ENCODE data around the gene AADACL3.
"Not testable (repeated sequence)": the region's sequence is repeated elsewhere in the genome, so short reads cannot be mapped to it uniquely, and the experiment has no call there.

Gene AADACL3

DNA sequence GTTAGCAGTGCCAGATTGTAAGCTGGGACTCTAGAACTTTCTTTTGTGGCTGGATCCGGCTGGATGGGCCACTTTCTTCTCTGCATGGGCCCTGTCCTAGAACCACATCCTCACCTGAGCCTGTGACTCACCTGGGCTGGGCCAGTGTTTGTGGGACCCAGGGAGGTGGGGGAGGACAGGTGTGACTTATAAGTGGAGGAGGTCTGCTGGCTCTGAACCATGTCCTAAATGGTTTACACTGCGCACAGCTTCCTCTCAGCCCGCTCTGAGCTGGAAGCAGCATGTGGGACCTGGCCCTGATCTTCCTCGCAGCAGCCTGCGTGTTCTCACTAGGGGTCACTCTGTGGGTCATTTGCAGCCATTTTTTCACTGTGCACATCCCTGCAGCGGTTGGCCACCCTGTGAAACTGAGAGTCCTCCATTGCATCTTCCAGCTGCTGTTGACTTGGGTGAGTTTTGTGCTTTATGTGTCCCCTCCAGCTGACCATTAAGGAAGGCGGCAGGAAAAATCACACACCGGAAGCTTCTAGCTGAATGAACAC is at the start of gene AADACL3:
Gene AADACL3, plus strand, starts transcription at position 215 of the 542 bp plus-strand sequence. Its CDS starts 67 bp downstream, at position 282.
- no peak for DNase-seq

DNA sequence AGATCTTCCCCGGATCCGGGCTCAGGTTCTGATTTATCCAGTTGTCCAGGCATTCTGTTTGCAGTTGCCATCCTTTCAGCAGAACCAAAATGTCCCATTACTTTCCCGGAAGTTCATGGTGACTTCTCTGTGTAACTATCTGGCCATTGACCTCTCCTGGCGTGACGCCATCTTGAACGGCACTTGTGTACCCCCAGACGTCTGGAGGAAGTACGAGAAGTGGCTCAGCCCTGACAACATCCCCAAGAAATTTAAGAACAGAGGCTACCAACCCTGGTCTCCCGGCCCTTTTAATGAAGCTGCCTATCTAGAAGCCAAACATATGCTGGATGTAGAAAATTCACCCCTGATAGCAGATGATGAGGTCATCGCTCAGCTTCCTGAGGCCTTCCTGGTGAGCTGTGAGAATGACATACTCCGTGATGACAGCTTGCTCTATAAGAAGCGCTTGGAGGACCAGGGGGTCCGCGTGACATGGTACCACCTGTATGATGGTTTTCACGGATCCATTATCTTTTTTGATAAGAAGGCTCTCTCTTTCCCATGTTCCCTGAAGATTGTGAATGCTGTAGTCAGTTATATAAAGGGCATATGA is 49.7 kb upstream of the AADACL3 start:
- DNase-seq: no peak

GRCh38 chr1:12669529-12670068 is 46.3 kb upstream of the AADACL3 start:
- no peak for DNase-seq

GRCh38 chr1:12674358-12674757 is 41.6 kb upstream of the AADACL3 start:
- DNase-seq: no peak

DNA sequence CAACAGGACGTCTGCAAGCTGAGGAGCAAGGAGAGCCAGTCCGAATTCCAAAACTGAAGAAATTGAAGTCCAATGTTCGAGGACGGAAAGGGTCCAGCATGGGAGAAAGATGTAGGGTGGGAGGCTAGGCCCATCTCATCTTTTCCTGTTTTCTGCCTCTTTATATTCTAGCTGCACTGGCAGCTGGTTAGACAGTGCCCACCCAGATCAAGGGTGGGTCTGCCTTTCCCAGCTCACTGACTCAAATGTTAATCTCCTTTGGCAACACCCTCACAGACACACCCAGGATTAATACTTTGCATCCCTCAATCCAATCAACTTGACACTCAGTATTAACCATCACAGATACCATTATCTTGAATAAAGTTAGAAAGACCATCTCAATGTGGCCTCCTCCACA is 39.8 kb upstream of the AADACL3 start:
- not testable (repeated sequence) for DNase-seq

DNA sequence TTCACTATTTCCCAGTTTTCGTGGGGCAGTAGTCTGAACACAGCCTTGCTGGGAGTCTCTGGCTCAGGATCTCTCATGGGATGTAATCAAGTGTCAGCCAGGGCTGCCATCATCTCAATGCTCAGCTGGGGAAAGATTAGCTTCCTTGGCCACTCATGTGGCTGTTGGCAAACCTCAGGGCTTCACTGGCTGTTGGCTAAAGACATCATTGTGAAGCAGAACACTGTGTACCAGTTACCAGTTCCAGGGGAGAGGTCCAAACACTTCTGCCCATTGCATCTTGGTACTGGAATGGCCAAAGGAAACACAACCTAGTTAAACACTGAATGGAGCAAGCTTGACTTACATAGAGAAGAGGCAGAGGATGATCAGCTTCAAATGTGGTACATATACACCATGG is 38.3 kb upstream of the AADACL3 start:
- no peak for DNase-seq

DNA sequence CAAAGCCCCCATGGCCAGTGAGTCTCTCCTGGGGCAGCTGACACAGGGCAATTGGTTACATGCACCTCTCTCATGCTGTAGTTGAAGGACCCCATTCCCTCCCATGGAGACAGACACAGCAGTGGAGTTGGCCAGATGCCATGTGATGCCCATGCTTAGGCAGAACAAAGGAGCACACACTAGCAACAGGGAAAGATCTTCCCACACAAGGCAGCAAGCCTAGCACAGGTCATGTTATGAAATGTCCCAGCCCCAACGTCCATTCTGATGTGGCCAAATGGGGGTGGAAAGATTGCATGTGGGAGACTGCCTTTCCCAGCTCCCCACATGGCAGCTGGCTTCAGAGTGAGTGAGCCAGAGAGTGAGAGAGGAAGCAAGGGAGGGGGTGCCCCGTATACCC is 37.6 kb upstream of the AADACL3 start:
- DNase-seq: no peak

GRCh38 chr1:12678820-12679219 is 37.1 kb upstream of the AADACL3 start:
- DNase-seq: no peak

DNA sequence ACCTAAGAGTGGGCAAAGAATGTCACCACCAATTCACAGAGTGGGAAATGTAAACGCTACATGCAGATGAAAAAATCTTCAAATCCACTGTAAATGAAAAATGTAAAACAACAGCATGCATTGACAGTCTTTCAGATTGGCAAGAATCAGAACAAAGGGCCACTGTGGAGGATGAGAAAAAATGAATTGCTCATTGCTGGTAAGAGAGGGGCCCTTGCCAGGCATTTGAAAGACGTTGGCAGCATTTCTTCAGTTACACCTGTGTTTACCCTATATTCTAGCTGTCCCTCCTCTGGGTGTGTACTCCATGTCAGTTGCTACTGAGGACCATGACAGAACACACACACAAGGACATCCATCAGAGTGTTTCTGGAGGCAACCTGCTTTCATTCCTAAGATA is 25.8 kb upstream of the AADACL3 start:
- DNase-seq: no peak

GRCh38 chr1:12692967-12693782 is 22.7 kb upstream of the AADACL3 start:
- no peak for DNase-seq

DNA sequence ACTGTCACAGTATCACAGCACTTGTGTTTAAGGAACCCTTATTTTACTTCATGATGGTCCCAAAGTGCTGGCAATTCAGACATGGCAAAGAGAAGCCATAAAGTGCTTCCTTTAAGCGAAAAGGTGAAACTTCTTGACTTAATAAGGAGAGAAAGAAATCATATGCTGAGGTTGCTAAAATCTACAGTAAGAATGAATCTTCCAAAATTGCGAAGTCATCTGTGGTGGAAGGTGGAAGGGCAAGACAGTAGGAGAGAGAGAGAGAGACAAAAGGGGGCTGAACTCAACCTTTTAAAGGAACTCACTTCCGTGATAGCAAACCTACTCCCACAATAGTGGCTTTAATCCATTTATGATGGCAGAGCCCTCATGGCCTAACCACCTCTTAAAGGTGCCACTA is 19.3 kb upstream of the AADACL3 start:
- DNase-seq: no peak

DNA sequence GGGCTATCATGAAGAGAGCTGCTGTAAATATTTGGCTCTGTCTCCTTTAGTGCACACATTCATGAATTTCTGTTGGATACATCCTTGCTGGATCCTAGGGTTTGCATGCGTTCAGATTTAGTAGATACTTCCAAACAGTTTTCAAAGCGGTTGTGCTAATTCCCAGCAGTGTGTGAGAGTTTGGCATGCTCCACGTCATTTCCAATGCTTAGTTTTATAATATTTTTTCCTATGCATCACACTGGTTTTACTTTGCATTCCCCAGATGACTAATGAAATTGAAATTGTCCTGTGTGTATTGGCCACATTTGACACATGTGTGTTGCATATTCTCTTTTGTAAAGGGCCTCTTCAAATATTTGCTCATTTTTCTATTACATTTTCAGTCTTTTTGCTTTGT is 18.5 kb upstream of the AADACL3 start:
- DNase-seq: no peak

DNA sequence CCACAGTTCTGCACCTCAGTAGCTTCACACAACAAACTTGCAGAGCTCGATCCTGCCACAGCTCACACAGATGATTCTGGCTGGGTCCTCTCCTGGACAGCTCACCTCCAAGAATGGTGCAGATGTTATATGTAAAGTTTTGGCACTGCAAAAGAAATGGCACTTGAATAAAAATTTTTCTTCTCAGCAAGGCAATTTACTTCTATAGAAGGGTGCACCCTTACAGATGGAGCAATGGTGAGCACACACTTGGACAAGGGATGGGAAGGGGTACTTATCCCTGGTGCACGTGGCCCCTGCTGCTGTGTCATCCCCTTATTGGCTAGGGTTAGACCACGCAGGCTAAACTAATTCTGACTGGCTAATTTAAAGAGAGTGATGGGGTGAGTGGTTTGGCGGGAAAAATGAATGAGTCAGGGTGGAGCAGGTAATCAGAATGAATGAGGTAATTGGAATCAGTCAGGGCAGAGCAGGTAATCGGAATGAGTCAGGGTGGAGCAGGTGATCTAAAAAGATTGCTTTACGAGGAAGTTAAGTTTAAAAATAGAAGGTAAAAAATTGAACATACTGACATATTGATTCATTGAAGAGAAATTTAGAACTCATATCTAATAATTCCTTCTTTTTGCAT is 12.0 kb upstream of the AADACL3 start:
- no peak for DNase-seq

DNA sequence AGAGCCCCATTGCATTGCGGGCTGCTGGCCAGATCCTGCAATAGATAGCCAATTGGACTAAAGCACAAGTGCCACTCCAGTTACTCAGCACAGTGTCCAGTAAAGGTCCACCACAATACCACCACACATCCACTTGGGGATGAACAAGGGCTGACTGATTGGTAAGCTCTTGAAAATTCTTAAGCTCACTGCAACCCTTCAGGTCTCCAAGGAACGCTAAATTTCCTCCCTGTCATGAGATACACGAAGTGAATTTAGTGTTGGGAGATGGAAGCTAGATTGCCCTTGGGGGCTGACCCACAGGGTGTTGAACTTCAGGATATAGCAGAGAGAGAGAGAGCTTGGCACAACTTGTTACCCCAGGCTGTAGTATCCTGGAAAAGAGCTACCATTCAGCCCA is 9.8 kb upstream of the AADACL3 start:
- DNase-seq: no peak

DNA sequence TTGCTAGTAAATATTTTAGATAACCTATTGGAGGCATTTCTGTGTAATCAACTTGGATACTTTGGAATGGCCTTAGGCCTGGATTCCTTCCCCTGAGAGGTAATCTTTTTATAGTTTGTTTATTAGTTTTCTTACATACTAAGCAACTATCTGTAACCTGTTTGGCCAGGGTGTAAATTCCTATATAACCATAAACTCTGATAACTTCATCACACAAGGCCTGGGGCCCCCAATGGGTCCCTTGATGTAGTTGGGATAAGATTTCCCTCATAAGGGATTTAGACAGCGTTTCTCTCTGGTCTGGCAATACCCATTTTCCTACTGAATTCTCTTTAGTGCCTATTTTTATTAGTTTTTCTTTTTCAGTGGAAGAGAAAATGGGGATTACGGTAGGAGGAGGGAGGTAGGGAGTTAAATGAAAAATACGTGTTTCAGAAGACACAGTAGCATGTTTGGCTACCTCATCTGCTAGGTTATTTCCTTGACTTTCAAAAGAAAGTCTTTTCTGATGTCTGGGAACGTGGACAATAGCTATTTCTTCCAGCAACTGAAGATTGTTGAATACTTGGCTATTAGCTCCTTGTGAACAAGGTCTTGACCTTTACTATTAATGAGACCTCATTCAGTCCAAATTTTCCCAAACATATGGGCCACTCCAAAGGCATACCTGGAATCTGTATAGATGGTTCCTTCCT is 7.4 kb upstream of the AADACL3 start:
- DNase-seq: no peak

DNA sequence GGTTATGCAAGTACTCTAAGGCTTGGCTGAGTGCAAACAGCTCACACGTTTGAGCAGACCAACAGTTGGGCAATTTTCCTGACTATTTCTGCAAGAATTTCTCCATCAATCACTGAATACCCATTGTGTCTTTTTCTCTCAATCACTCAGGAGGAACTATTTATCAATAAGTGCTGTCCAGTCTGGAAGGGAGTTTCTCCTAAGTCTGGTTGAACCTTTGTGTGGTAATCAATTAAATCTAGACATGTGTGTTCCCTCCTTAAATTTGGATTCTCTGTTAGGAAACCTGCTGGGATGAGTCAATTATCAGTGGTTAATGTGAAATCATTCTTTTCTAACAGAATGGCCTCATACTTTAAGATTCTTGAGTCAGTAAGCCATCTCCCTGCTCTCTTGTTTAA is 6.8 kb upstream of the AADACL3 start:
- no peak for DNase-seq

GRCh38 chr1:12709696-12710095 is 6.2 kb upstream of the AADACL3 start:
- DNase-seq: no peak

GRCh38 chr1:12711536-12711935 is 4.4 kb upstream of the AADACL3 start:
- no peak for DNase-seq

DNA sequence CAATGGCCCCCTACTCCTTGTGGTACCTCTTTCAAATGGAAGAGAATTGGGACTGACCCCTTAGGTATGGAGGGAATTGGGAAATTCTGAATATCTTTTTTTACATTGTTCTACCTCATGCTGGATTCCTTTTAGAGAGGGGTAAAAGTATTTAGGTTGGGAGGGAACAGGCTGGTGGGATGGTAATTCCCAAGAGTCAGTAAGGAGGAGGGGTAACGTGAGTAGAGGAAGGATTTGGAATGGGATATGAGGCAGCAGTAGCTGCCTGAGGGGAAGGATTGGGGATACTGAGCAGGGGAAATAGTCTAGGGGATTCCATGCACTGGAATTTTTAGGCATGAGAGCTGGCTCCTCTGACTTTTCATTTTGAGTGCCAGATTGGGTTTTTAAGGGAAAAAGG is 3.8 kb upstream of the AADACL3 start:
- DNase-seq: no peak

DNA sequence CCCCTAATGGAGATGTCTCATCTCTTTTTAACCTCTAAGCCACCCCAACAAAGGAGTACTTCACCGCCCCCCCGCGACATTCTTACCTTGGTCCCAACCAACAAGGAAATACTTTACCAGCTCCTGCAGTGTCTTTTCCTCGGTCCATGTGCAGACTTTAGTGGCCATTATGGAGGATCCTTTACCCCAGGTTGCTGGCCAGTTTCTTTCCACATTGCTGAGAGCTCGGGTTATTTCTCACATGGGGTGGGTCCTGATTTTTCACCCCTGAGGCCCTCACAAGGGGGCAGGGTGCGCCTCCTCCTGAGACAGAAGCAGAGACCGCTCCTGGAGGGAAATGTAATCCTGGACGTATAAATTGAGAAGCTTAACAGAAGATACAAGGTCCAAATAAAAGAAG is 3.0 kb upstream of the AADACL3 start:
- DNase-seq: no peak

- DNase-seq: not testable (repeated sequence)
Observed at GRCh38 chr1:12713651-12714050, 2.3 kb upstream of the AADACL3 start.

- DNase-seq: no peak
Observed at GRCh38 chr1:12714710-12715475, 1.0 kb upstream of the AADACL3 start.
